Measurements from ENCODE around the gene COL8A2.

The COL8A2 gene

DNA sequence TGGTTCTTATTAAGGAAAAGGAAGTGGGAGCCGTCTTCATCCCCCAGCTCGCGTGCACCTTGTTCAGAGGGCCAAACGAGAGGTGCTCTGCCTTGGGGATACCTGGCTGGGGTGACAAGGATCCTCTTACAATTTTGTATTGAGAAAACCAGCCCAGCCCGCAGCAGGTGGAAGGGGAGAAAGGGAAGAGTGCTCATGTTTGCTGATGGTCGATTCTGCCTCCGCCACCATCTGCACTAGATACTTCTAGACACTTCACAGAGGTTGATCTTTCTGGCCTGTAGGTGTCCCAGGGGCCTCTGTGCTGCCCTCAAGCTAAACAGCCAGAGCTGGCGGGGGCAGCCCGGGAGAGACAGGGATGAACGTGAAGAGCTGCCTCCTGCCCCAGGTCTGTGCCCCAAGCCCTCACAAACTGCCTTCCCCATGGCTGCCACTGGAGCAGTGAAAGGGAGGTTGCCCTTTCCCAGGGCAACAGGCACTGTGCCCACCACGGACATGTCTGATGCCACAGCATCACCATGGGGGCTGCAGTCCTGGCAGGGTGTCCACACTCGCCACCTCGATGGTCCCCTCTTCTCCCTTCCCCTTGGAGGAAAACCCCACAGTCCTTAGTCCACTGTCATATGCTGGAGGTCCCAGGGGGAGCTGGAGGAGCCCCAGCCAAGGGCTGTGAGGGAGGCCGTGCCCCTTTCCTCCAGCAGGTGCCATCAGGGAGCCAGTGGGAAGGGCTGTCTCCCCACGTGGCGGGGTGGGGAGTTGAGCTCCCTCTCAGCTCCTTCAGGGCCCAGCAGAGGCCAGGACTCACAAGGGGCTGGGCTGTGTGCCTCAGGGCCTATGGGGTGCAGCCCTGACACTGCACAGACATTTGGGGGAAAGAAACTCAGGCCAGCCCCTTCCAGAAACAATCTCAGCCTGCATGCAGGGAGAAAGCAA lies 28.3 kb downstream of the COL8A2 start:
- TF ChIP-seq POLR2AphosphoS5 (IDR thresholded peaks at IDR 0.05; ENCODE audit: low read depth, low read length): no peak
- TF ChIP-seq FOXP2 (optimal IDR thresholded peaks at IDR 0.05; ENCODE audit: borderline replicate concordance, extremely low read depth, extremely low read length, insufficient read depth): no peak
- no peak for TF ChIP-seq SIN3A (IDR thresholded peaks at IDR 0.05; ENCODE audit: borderline replicate concordance, insufficient read depth, low read length)

DNA sequence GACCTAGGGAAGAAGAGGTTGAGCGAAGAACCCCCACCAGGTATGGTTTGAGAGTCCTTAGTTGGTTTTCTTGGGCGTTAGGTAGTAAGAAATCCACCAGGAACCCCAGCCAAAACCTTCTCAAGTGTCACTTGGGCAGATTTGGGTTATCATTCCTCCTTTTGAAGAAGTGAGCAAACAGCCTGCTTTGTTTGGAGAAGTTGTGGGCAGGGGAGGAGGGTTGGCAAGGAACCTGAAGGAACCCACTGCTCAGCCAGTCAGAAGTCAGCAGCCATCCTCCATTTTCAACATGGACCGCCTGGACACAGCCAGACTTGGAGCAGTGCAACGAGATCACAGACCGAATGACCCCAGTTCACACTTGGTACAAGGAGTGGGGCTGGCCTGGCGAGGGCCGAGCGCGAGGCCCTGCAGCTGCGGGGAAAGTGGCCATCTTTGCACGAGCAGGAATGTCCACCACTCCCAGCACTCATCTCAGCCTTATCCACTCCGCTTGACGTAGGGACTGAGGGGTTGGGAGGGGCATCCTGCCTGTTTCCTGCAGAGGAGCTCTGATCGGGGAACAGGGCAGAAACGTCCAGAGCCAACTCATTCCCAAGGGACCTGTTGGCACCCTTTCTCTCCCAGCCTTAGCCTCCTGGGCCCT lies 29.1 kb downstream of the COL8A2 start:
- TF ChIP-seq, protein P1, sequence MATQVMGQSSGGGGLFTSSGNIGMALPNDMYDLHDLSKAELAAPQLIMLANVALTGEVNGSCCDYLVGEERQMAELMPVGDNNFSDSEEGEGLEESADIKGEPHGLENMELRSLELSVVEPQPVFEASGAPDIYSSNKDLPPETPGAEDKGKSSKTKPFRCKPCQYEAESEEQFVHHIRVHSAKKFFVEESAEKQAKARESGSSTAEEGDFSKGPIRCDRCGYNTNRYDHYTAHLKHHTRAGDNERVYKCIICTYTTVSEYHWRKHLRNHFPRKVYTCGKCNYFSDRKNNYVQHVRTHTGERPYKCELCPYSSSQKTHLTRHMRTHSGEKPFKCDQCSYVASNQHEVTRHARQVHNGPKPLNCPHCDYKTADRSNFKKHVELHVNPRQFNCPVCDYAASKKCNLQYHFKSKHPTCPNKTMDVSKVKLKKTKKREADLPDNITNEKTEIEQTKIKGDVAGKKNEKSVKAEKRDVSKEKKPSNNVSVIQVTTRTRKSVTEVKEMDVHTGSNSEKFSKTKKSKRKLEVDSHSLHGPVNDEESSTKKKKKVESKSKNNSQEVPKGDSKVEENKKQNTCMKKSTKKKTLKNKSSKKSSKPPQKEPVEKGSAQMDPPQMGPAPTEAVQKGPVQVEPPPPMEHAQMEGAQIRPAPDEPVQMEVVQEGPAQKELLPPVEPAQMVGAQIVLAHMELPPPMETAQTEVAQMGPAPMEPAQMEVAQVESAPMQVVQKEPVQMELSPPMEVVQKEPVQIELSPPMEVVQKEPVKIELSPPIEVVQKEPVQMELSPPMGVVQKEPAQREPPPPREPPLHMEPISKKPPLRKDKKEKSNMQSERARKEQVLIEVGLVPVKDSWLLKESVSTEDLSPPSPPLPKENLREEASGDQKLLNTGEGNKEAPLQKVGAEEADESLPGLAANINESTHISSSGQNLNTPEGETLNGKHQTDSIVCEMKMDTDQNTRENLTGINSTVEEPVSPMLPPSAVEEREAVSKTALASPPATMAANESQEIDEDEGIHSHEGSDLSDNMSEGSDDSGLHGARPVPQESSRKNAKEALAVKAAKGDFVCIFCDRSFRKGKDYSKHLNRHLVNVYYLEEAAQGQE (IDR thresholded peaks at IDR 0.05; ENCODE audit: insufficient read depth in 1 of 2, low read depth in 2 of 2, low read length in 2 of 2): no peak
- TF ChIP-seq POLR2AphosphoS5 (IDR thresholded peaks at IDR 0.05; ENCODE audit: low read depth, low read length): no peak
- no peak for TF ChIP-seq TAF1 (IDR thresholded peaks at IDR 0.05; ENCODE audit: borderline replicate concordance, insufficient read depth, low read length)
- no peak for TF ChIP-seq SIN3A (IDR thresholded peaks at IDR 0.05; ENCODE audit: borderline replicate concordance, insufficient read depth, low read length)
- TF ChIP-seq FOXP2 (optimal IDR thresholded peaks at IDR 0.05; ENCODE audit: borderline replicate concordance, extremely low read depth, extremely low read length, insufficient read depth): no peak

DNA sequence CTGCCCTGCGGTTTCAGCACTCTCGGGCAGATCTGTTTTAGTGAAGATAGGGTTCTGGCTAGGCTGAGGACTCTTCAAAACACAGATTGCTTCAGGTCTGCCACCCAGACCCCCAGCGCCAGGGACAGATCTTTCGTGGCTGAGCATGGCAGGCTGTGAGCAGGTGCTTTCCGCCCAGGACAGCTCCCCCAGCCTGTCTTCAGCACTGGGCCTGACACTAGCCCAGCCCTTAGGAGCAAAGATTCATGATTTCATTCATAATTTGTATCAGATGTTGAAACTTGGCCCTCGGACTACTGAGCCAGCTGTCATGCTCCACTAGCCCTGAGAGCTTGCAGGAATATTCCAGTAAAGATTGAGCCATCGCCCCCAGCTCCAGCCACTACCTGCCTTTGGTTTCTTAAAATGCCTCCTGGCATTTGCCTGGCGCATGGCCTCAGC lies 30.4 kb downstream of the COL8A2 start:
- no peak for TF ChIP-seq POLR2AphosphoS5 (IDR thresholded peaks at IDR 0.05; ENCODE audit: low read depth, low read length)
- TF ChIP-seq, protein P1 (IDR thresholded peaks at IDR 0.05; ENCODE audit: insufficient read depth in 1 of 2, low read depth in 2 of 2, low read length in 2 of 2): no peak

DNA sequence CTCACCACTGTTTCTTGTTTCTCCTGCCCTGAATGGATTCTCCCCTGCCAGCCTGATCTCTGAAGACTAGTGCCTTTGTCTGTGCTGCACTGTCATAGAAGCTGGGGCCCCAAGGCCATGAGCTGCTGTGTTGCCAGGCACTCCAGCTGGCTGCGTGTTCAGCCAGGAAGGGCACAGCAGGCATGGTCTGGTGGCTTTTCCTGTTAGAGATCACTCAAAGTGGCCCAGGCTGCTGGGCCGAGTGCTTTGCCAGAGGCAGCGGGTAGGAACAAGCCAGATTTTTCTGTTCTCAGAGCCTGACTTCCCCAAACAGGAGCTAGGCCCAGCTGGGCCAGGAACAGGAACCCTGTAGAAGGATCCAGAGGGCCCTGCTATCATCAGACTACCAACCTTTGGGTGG lies 31.1 kb downstream of the COL8A2 start:
- TF ChIP-seq, protein P1 (IDR thresholded peaks at IDR 0.05; ENCODE audit: insufficient read depth in 1 of 2, low read depth in 2 of 2, low read length in 2 of 2): no peak
- TF ChIP-seq POLR2AphosphoS5 (IDR thresholded peaks at IDR 0.05; ENCODE audit: low read depth, low read length) (no peak), FOXP2 (optimal IDR thresholded peaks at IDR 0.05; ENCODE audit: borderline replicate concordance, extremely low read depth, extremely low read length, insufficient read depth) (no peak), SIN3A (IDR thresholded peaks at IDR 0.05; ENCODE audit: borderline replicate concordance, insufficient read depth, low read length) (no peak), TAF1 (IDR thresholded peaks at IDR 0.05; ENCODE audit: borderline replicate concordance, insufficient read depth, low read length) (no peak)

DNA sequence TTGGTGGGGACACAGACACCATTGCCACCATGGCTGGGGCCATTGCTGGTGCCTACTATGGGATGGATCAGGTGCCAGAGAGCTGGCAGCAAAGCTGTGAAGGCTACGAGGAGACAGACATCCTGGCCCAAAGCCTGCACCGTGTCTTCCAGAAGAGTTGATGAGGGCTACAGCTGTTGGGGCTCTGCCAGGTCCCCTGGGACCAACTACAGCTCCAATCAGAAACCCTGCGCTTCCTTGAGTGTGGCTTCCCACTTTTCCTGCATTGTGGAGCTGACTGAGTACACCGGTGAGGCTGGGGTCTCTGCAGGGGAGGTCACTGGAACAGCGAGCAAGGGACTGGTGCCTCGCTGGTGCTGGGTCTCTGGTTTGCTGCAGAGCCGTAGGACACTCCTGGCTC lies 31.8 kb downstream of the COL8A2 start:
- TF ChIP-seq POLR2AphosphoS5 (IDR thresholded peaks at IDR 0.05; ENCODE audit: low read depth, low read length) (no peak), TAF1 (IDR thresholded peaks at IDR 0.05; ENCODE audit: borderline replicate concordance, insufficient read depth, low read length) (no peak), SIN3A (IDR thresholded peaks at IDR 0.05; ENCODE audit: borderline replicate concordance, insufficient read depth, low read length) (no peak), FOXP2 (optimal IDR thresholded peaks at IDR 0.05; ENCODE audit: borderline replicate concordance, extremely low read depth, extremely low read length, insufficient read depth) (no peak)
- TF ChIP-seq, protein P1 (IDR thresholded peaks at IDR 0.05; ENCODE audit: insufficient read depth in 1 of 2, low read depth in 2 of 2, low read length in 2 of 2): no peak
